Hepatocyte (in vitro differentiated cells): Measurements from ENCODE around the gene SFXN4.

Source experiments
- EZH2 ChIP-seq: fragments of 200-600 bp; sonication (generic); IDR thresholded peaks from 2 replicates; pipeline ENCODE4 v1.6.1; 2016; ENCODE audit warnings: antibody characterized with exemption, mild to moderate bottlenecking, borderline replicate concordance
- TF ChIP-seq, protein P1 (sequence below): fragments of 200-600 bp; sonication (generic); IDR thresholded peaks from 2 replicates; pipeline ENCODE4 v1.5.1; 2016; ENCODE audit warnings: antibody characterized with exemption, mild to moderate bottlenecking; ENCODE audit not compliant: poor library complexity

DNA sequence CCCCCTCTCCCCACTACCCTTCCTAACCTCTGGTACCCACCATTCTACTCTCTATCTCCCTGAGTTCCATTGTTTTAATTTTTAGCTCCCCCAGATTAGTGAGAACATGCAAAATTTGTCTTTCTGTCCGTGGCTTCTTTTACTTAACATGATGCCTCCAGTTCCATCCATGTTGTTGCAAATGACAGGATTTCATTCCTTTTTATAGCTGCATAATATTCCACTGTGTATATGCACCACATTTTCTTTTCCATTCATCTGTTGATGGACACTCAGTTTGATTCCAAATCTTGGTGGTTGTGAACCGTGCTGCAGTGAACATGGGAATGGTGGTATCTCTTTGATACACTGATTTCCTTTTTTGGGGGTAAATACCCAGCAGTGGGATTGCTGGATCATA lies 39.6 kb downstream of the SFXN4 start:
- TF ChIP-seq, protein P1, sequence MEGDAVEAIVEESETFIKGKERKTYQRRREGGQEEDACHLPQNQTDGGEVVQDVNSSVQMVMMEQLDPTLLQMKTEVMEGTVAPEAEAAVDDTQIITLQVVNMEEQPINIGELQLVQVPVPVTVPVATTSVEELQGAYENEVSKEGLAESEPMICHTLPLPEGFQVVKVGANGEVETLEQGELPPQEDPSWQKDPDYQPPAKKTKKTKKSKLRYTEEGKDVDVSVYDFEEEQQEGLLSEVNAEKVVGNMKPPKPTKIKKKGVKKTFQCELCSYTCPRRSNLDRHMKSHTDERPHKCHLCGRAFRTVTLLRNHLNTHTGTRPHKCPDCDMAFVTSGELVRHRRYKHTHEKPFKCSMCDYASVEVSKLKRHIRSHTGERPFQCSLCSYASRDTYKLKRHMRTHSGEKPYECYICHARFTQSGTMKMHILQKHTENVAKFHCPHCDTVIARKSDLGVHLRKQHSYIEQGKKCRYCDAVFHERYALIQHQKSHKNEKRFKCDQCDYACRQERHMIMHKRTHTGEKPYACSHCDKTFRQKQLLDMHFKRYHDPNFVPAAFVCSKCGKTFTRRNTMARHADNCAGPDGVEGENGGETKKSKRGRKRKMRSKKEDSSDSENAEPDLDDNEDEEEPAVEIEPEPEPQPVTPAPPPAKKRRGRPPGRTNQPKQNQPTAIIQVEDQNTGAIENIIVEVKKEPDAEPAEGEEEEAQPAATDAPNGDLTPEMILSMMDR, result no peak
- no peak for TF ChIP-seq EZH2
